GM18526 (cell line): ENCODE results near the gene NTS.

ENCODE experiments used
- POLR2A ChIP-seq: IDR thresholded peaks from 3 replicates; pipeline ENCODE4 v1.6.1; 2011; ENCODE audit not compliant: insufficient read length; ENCODE audit errors: extremely low read depth

Gene NTS

GRCh38 chr12:85866986-85867776 lies 6.9 kb upstream of the NTS start:
- no peak for TF ChIP-seq POLR2A

GRCh38 chr12:85872497-85873091 lies 1.5 kb upstream of the NTS start:
- TF ChIP-seq POLR2A: no peak

GRCh38 chr12:85877459-85877858 lies 3.4 kb downstream of the NTS start:
- TF ChIP-seq POLR2A: no peak

GRCh38 chr12:85883763-85884162 lies 9.7 kb downstream of the NTS start:
- no peak for TF ChIP-seq POLR2A

- no peak for TF ChIP-seq POLR2A
These were observed 20.6 kb downstream of the NTS start for GRCh38 chr12:85894653-85895052.

- no peak for TF ChIP-seq POLR2A
These were observed 46.3 kb downstream of the NTS start for GRCh38 chr12:85920324-85920947.

GRCh38 chr12:85923767-85924331 lies 49.8 kb downstream of the NTS start:
- TF ChIP-seq POLR2A: no peak

- no peak for TF ChIP-seq POLR2A
These were observed 53.1 kb downstream of the NTS start for GRCh38 chr12:85927166-85927565.
